Spleen (tissue), 13 donors: ENCODE measurements around the gene TSFM. TPM values are rescaled to one million over a fixed set of nuclear protein-coding genes. Genes with fewer than 3 reads are reported as not detected.

Experiments
- DNase-seq: peaks from one replicate; pipeline ENCODE4 v3.0.0-alpha.2; 2020
- H3K27ac ChIP-seq, 8 donors: fragments of 200-600 bp; sonication (generic) in 7 of 8; 1 replicate in 4 of 8; 2 replicates in 4 of 8; pipeline versions ENCODE4 v1.5.0 to v1.8.0; 2016 to 2021; ENCODE audit warnings: inconsistent platforms in 4 of 8, mild to moderate bottlenecking in 4 of 8, moderate library complexity in 1 of 8
- H3K27me3 ChIP-seq, 7 donors: fragments of 200-600 bp; sonication (generic) in 6 of 7; replicated peaks in 1 of 7; 1 replicate in 4 of 7; 2 replicates in 3 of 7; pipeline versions ENCODE4 v1.5.0 to v1.8.0; 2016 to 2021; ENCODE audit warnings: inconsistent platforms in 3 of 7, mild to moderate bottlenecking in 1 of 7
- H3K36me3 ChIP-seq, 6 donors: fragments of 200-600 bp; sonication (generic) in 5 of 6; 1 replicate in 4 of 6; 2 replicates in 2 of 6; pipeline versions ENCODE4 v1.5.0 to v1.8.0; 2016 to 2021; ENCODE audit warnings: inconsistent platforms in 2 of 6
- H3K4me1 ChIP-seq, 6 donors: fragments of 200-600 bp; sonication (generic) in 5 of 6; 1 replicate in 3 of 6; 2 replicates in 3 of 6; pipeline versions ENCODE4 v1.5.0 to v1.8.0; 2016 to 2021; ENCODE audit warnings: inconsistent platforms in 3 of 6
- H3K4me3 ChIP-seq, 8 donors: fragments of 200-600 bp; sonication (generic) in 7 of 8; 1 replicate in 4 of 8; 2 replicates in 4 of 8; pipeline versions ENCODE4 v1.5.0 to v1.8.0; 2016 to 2021; ENCODE audit warnings: inconsistent platforms in 4 of 8, mild to moderate bottlenecking in 4 of 8, moderate library complexity in 2 of 8
- H3K9me3 ChIP-seq, 8 donors: fragments of 200-600 bp; sonication (generic) in 7 of 8; 1 replicate in 4 of 8; 2 replicates in 4 of 8; pipeline versions ENCODE4 v1.5.0 to v1.8.0; 2016 to 2021; ENCODE audit warnings: inconsistent platforms in 4 of 8
- POLR2A ChIP-seq, 3 donors: fragments of 450-650 bp; IDR thresholded peaks; one replicate each; pipeline ENCODE4 v1.5.1; 2017; ENCODE audit warnings: antibody characterized with exemption in 3 of 3, mild to moderate bottlenecking in 1 of 3
- POLR2AphosphoS5 ChIP-seq, 3 donors: sonication (generic); formaldehyde crosslinking; IDR thresholded peaks; one replicate each; pipeline ENCODE4 v1.5.1; 2017; ENCODE audit warnings: antibody characterized with exemption in 3 of 3
- WGBS, 5 donors: extraction: QIAGEN DNeasy Blood & Tissue Kit in 3 of 5; methylation state at CpG; one replicate each; pipeline versions ENCODE4 v1.1.5 to v1.1.7; 2013 to 2018; 5-methylcytosine and 5-hydroxymethylcytosine counted together
- intact Hi-C: fragments of 100-400 bp; cut with DNase I; formaldehyde crosslinking; loops from one replicate; pipeline ENCODE4 v1.15.0; 2023; ENCODE audit warnings: low total_unique reads
- long read RNA-seq, 2 donors: transcript quantifications; one replicate each; lab custom pipeline, GENCODE V29; 2026
- polyA plus RNA-seq, 3 donors: library from polyadenylated mRNA; stranded (reverse); fragments of 200-250 nt; gene quantifications; one replicate each; pipeline ENCODE4 v1.2.1, GENCODE V29; 2013
- total RNA-seq, 7 donors: library from RNA; depleted of rRNA in 3 of 7; stranded (reverse); fragments of >200 nt in 3 of 7; fragmentation: NEBNext Ultra II Directional in 4 of 7; extraction: Animal tissue kit (Norgen Biotek cat#: 25700) in 4 of 7; gene quantifications; one replicate each; pipeline versions ENCODE4 v1.1.0 to v1.2.1, GENCODE V29; 2016 to 2021
- TF ChIP-seq, protein P1 (sequence below), 11 experiments: fragments of 200-600 bp in 7 of 11; fragments of 450-650 bp in 4 of 11; sonication (generic) in 4 of 11; IDR thresholded peaks in 8 of 11; conservative IDR thresholded peaks in 3 of 11; 1 replicate in 7 of 11; 2 replicates in 4 of 11; pipeline versions ENCODE4 v1.4.0 to v1.8.0; 2016 to 2021; ENCODE audit warnings: antibody characterized with exemption in 11 of 11, inconsistent platforms in 4 of 11, mild to moderate bottlenecking in 1 of 11
- donor health status: healthy with polysubstance abuse.
- donor health status: DM: no; HTN: no; CAD: no; lungs with moderate emphysema.
- donor health status: DM: no; HTN: no; CAD: no.
- donor health status: Bipolar disorder and iron deficiency.
- donor health status: healthy.
- donor health status: DM: no; HTN: no; CAD: no.
- donor health status: DM: yes; HTN: yes; CAD: no.

TSFM gene
- total RNA-seq: 10 to 100 TPM; 13.2 to 29.8 (median 16.3) TPM
- 10 to 100 TPM; 20.7 to 38.2 (median 32.5) TPM for polyA plus RNA-seq
- long read RNA-seq, donor 1, transcript TSFM-204 (6 exons, 2,192 nt): major isoform, 5 of 12 reads
- long read RNA-seq, donor 1, partial matches to known transcripts: 6 of 12 reads
- long read RNA-seq, donor 1, other reads (novel, unspliced or antisense): 0 of 12 reads
- long read RNA-seq, donor 2, transcript TSFM-204 (6 exons, 2,192 nt): major isoform, 9 of 10 reads
- long read RNA-seq, donor 2, partial matches to known transcripts: 0 of 10 reads
- long read RNA-seq, donor 2, other reads (novel, unspliced or antisense): 0 of 10 reads

DNA sequence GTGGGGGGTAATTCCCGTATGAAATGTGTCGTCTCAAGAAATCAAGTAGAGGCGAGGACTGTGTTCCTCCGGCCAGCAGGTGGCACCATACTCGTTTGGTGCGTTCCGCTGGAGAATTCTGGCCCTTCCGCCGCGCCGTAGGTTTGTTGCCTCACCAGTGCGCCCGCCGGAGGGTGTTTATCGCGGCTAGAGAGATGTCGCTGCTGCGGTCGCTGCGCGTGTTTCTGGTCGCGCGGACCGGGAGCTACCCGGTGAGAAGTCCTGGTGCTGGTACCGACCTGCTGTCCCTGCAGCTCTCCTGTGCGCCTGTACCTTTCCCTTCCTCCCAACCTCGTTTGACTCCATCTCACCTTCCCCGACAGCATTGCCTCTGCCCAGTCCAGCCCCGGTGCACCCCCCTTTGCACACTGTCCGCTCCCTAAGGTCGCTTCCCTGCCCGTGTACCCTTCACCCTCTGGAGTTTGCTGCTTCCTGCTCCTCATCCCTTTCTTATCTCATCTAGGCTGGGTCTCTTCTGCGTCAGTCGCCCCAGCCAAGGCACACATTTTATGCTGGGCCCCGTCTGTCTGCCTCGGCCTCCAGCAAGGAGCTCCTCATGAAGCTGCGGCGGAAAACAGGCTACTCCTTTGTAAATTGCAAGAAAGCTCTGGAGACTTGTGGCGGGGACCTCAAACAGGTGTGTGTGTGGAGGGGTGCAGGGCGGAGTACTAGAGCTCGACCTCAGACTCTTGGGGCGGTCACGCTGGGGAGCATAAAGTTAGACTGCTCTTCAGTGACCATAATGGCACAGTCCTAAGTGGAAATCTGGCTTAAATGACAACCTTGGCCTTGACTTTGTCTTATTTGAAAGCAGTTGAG lies at the start of gene TSFM:
TSS of gene TSFM (plus strand) at position 180 of the 858 bp plus-strand sequence. CDS start at position 195, 15 bp downstream.
- intact Hi-C loops: no loop called here

DNA sequence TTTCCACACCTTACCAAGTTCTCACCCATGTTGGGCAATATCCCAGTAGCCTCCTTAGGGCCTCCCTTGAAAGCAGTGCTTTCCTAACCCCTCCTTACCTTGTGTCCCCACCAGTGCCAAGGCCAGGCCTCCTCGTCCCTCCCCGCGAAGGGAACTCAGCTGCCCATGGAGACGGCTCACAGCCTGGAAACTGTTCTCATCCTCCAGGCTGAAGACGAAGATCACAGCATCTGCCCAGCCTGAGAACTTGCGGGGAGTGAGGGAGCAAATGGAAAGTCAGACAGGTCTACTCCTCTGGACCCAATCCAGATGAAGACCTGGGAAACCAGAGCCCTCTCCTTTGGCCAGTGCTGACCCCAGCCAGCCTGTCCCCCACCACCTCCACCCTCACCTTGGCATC lies 48.7 kb upstream of the TSFM start:
- no peak for TF ChIP-seq POLR2AphosphoS5 (IDR thresholded peaks at IDR 0.05)
- TF ChIP-seq, protein P1, sequence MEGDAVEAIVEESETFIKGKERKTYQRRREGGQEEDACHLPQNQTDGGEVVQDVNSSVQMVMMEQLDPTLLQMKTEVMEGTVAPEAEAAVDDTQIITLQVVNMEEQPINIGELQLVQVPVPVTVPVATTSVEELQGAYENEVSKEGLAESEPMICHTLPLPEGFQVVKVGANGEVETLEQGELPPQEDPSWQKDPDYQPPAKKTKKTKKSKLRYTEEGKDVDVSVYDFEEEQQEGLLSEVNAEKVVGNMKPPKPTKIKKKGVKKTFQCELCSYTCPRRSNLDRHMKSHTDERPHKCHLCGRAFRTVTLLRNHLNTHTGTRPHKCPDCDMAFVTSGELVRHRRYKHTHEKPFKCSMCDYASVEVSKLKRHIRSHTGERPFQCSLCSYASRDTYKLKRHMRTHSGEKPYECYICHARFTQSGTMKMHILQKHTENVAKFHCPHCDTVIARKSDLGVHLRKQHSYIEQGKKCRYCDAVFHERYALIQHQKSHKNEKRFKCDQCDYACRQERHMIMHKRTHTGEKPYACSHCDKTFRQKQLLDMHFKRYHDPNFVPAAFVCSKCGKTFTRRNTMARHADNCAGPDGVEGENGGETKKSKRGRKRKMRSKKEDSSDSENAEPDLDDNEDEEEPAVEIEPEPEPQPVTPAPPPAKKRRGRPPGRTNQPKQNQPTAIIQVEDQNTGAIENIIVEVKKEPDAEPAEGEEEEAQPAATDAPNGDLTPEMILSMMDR (IDR thresholded peaks at IDR 0.05 in 8 of 11, conservative IDR thresholded peaks at IDR 0.05 in 3 of 11): no peak
- no peak for TF ChIP-seq POLR2A (IDR thresholded peaks at IDR 0.05)
- WGBS, 5 donors: 78 to 92% (median 88%) methylated on average over 6 of the region's 6 CpGs
- Histone ChIP-seq H3K27ac (no peak overlapping the region), H3K27me3 (peaks cover 0 to 55% (median 22%) of the 10 kb centered on the region in 7 donors), H3K36me3 (peaks cover 0 to 100% (median 62%) of the 10 kb centered on the region in 6 donors), H3K9me3 (no peaks in the 10 kb centered on the region), H3K4me3 (no peak overlapping the region), H3K4me1 (peaks cover 3 to 39% (median 26%) of the 10 kb centered on the region in 6 donors)
- intact Hi-C loops: no loop called here
- no peak for DNase-seq

More for the DNA sequence above, at the start of gene TSFM:
- Histone ChIP-seq H3K9me3 (no peaks in the 10 kb centered on the region), H3K27ac (peak within 1 kb of the TSS; percentile 59 to 86 (median 80)), H3K36me3 (peaks cover 0 to 41% (median 28%) of the 10 kb centered on the region in 6 donors), H3K27me3 (no peaks in the 10 kb centered on the region), H3K4me3 (peak within 1 kb of the TSS; percentile 64 to 99 (median 94)), H3K4me1 (peaks cover 14 to 57% (median 41%) of the 10 kb centered on the region in 6 donors)
- WGBS, 5 donors: 1 to 2% (median 1%) methylated on average over 42 to 45 of the region's 45 CpGs
- TF ChIP-seq POLR2AphosphoS5 (IDR thresholded peaks at IDR 0.05): peak; percentile 95 to 97 (median 96)
- TF ChIP-seq, protein P1 (IDR thresholded peaks at IDR 0.05 in 8 of 11, conservative IDR thresholded peaks at IDR 0.05 in 3 of 11): peak; percentile 82 to 99 (median 93)
- TF ChIP-seq POLR2A (IDR thresholded peaks at IDR 0.05): no peak
- peak; percentile 99 for DNase-seq

DNA sequence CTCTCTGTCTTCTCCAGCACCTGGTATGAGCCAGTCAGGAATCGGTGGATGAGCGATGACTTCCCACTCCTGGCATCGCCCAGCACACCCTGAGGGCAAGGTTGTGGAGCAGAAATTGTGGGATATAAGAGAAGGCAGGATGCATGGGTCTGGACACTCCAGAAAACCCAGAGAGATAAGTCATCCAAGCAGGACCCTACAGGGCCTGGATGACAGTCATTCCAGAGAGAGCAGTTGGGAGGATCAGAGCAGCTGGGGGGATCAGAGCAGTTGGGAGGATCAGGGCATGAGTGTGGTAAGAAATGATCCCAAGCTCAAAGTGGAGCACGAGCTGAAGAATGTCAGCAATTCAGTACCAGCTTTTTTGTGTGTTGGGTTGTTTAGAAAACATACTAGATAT lies 48.0 kb upstream of the TSFM start:
- intact Hi-C loops: no loop called here
- no peak for TF ChIP-seq POLR2A (IDR thresholded peaks at IDR 0.05)
- TF ChIP-seq, protein P1 (IDR thresholded peaks at IDR 0.05 in 8 of 11, conservative IDR thresholded peaks at IDR 0.05 in 3 of 11): no peak
- H3K36me3 ChIP-seq: peaks cover 0 to 100% (median 60%) of the 10 kb centered on the region in 6 donors
- no peaks in the 10 kb centered on the region for H3K9me3 ChIP-seq
- peaks cover 0 to 59% (median 22%) of the 10 kb centered on the region in 7 donors for H3K27me3 ChIP-seq
- 81 to 91% (median 90%) methylated on average over 4 of the region's 4 CpGs for WGBS, 5 donors
- peaks cover 3 to 46% (median 33%) of the 10 kb centered on the region in 6 donors for H3K4me1 ChIP-seq
- no peak overlapping the region for H3K27ac ChIP-seq
- no peak overlapping the region for H3K4me3 ChIP-seq
- no peak for DNase-seq
